Transverse colon (tissue), 4 donors: ENCODE results near the gene CLCA4. TPM values are rescaled to one million over a fixed set of nuclear protein-coding genes. Genes with fewer than 3 reads are reported as not detected.

Experiments
- DNase-seq: peaks from one replicate; pipeline ENCODE4 v3.0.0-alpha.2; 2019
- H3K27ac ChIP-seq, 4 donors: fragments of 200-600 bp; sonication (generic); 2 replicates each; pipeline ENCODE4 v1.5.1; 2016 to 2018; ENCODE audit warnings: inconsistent platforms in 4 of 4
- H3K27me3 ChIP-seq: fragments of 200-600 bp; sonication (generic); 2 replicates; pipeline ENCODE4 v1.5.1; 2017; ENCODE audit warnings: inconsistent platforms
- H3K36me3 ChIP-seq, 4 donors: fragments of 200-600 bp; sonication (generic); 2 replicates each; pipeline ENCODE4 v1.5.1; 2017 to 2019; ENCODE audit warnings: inconsistent platforms in 4 of 4
- H3K4me1 ChIP-seq, 4 donors: fragments of 200-600 bp; sonication (generic); 2 replicates each; pipeline ENCODE4 v1.5.1; 2017 to 2020; ENCODE audit warnings: inconsistent platforms in 4 of 4
- H3K4me3 ChIP-seq, 4 donors: fragments of 200-600 bp; sonication (generic); 1 replicate in 1 of 4; 2 replicates in 3 of 4; pipeline versions ENCODE4 v1.5.1 to v1.6.1; 2017 to 2019; ENCODE audit warnings: inconsistent platforms in 4 of 4
- H3K9me3 ChIP-seq, 2 donors: fragments of 200-600 bp; sonication (generic); 2 replicates each; pipeline ENCODE4 v1.5.1; 2017 to 2019; ENCODE audit warnings: inconsistent platforms in 2 of 2
- EP300 ChIP-seq: sonication (generic); formaldehyde crosslinking; IDR thresholded peaks from one replicate; pipeline ENCODE4 v1.6.1; 2017; ENCODE audit warnings: antibody characterized with exemption, low read depth
- POLR2A ChIP-seq: fragments of 450-650 bp; IDR thresholded peaks from one replicate; pipeline ENCODE4 v1.6.1; 2016; ENCODE audit warnings: antibody characterized with exemption, mild to moderate bottlenecking, moderate library complexity
- POLR2AphosphoS5 ChIP-seq, 3 donors: sonication (generic); formaldehyde crosslinking; IDR thresholded peaks; one replicate each; pipeline ENCODE4 v1.6.1; 2016; ENCODE audit warnings: antibody characterized with exemption in 3 of 3
- WGBS, 2 donors: methylation state at CpG; one replicate each; pipeline ENCODE4 v1.1.5; 2018; ENCODE audit warnings: low coverage in 1 of 2; 5-methylcytosine and 5-hydroxymethylcytosine counted together
- in situ Hi-C, 4 donors: fragments of 200-750 bp; cut with MboI; loops; one replicate each; pipeline versions ENCODE4 v1.15.0 to v1.15.1; 2017; ENCODE audit warnings: low sequenced_read_pairs in 3 of 4, low pct_ligation_motif_present in 1 of 4, low pct_unique_long_range_greater_than_20kb in 1 of 4
- intact Hi-C: fragments of 100-400 bp; cut with DNase I; formaldehyde crosslinking; loops from one replicate; pipeline ENCODE4 v1.15.1; 2023; ENCODE audit warnings: low total_unique reads
- total RNA-seq, 4 donors: library from RNA; depleted of rRNA; stranded (reverse); fragments of >200 nt; gene quantifications; one replicate each; pipeline ENCODE4 v1.1.0, GENCODE V29; 2016
- TF ChIP-seq, protein P1 (sequence below), 5 experiments: fragments of 200-600 bp in 3 of 5; fragments of 450-650 bp in 2 of 5; sonication (generic) in 3 of 5; IDR thresholded peaks; 1 replicate in 2 of 5; 2 replicates in 3 of 5; pipeline ENCODE4 v1.5.1; 2016 to 2017; ENCODE audit warnings: antibody characterized with exemption in 5 of 5, inconsistent platforms in 3 of 5, mild to moderate bottlenecking in 2 of 5, moderate library complexity in 1 of 5

CLCA4 gene
- total RNA-seq, 4 donors from 2014 or later, result 0.40 to 1,312 (median 849) TPM

DNA sequence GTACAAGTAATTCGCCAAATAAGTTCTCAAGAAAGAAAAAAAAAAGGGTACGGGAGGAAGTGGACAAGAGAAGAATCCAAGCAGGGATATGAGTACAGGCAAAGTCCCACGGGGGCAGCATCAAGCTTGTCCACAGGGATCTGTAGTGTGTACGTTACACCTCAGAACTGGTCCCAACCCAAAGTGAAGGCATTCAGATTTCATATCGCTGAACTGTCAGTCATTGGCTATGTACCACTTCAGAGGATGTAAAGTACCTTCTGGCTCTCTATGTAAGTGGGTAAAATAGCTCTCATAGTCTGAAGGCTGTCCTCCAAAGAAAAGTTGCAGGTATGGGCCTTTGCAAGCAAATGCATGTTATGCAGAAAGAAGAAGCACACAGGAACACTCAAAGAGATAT, 8.1 kb upstream of the CLCA4 start:
- DNase-seq, result no peak
- in situ Hi-C loops (no loop called here), intact Hi-C loops (loop anchor here (5.0 kb wide), 1 partner anchor 974 kb away; no protein-coding TSS in a partner anchor)
- H3K4me3 ChIP-seq, result no peak overlapping the region
- H3K27ac ChIP-seq, result peak overlapping the region; percentile 36 to 72 (median 52)
- no peaks in the 10 kb centered on the region for H3K27me3 ChIP-seq
- no peaks in the 10 kb centered on the region for H3K9me3 ChIP-seq
- 65 to 75% methylated on average over 2 to 5 of the region's 5 CpGs for WGBS, 2 donors
- H3K36me3 ChIP-seq, result no peaks in the 10 kb centered on the region
- TF ChIP-seq EP300 (no peak), POLR2AphosphoS5 (IDR thresholded peaks at IDR 0.05) (no peak), POLR2A (no peak)
- TF ChIP-seq, protein P1, sequence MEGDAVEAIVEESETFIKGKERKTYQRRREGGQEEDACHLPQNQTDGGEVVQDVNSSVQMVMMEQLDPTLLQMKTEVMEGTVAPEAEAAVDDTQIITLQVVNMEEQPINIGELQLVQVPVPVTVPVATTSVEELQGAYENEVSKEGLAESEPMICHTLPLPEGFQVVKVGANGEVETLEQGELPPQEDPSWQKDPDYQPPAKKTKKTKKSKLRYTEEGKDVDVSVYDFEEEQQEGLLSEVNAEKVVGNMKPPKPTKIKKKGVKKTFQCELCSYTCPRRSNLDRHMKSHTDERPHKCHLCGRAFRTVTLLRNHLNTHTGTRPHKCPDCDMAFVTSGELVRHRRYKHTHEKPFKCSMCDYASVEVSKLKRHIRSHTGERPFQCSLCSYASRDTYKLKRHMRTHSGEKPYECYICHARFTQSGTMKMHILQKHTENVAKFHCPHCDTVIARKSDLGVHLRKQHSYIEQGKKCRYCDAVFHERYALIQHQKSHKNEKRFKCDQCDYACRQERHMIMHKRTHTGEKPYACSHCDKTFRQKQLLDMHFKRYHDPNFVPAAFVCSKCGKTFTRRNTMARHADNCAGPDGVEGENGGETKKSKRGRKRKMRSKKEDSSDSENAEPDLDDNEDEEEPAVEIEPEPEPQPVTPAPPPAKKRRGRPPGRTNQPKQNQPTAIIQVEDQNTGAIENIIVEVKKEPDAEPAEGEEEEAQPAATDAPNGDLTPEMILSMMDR (IDR thresholded peaks at IDR 0.05), result no peak
- H3K4me1 ChIP-seq, result peaks cover 0 to 24% (median 13%) of the 10 kb centered on the region in 4 donors

DNA sequence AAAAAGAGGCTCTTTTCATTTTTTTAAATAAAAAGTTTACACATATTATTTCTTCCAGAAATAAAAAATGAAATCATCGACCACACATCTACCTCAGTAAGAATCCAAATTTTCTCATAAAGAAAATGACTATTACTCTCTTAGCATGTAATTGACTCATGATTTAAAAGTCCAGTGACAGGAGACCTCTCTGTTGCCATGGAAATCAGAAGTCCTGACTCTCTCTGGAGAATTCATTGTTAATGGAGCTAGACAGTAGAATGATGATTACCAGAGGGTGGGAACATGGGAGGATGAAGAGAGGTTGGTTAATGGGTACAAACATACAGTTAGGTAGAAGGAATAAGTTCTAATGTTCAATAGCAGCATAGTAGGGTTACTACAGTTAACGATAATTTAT, 5.0 kb upstream of the CLCA4 start:
- Histone ChIP-seq H3K36me3 (no peaks in the 10 kb centered on the region), H3K27ac (no peak overlapping the region), H3K4me3 (no peak overlapping the region), H3K4me1 (peaks cover 0 to 20% (median 10%) of the 10 kb centered on the region in 4 donors), H3K9me3 (no peaks in the 10 kb centered on the region), H3K27me3 (no peaks in the 10 kb centered on the region)
- in situ Hi-C loops (no loop called here), intact Hi-C loops (no loop called here)
- DNase-seq, result no peak
- TF ChIP-seq, protein P1 (IDR thresholded peaks at IDR 0.05), result no peak
- no peak for TF ChIP-seq POLR2AphosphoS5 (IDR thresholded peaks at IDR 0.05)
- no peak for TF ChIP-seq POLR2A
- TF ChIP-seq EP300, result no peak
- 84 to 90% methylated on average over 2 of the region's 2 CpGs for WGBS, 2 donors

DNA sequence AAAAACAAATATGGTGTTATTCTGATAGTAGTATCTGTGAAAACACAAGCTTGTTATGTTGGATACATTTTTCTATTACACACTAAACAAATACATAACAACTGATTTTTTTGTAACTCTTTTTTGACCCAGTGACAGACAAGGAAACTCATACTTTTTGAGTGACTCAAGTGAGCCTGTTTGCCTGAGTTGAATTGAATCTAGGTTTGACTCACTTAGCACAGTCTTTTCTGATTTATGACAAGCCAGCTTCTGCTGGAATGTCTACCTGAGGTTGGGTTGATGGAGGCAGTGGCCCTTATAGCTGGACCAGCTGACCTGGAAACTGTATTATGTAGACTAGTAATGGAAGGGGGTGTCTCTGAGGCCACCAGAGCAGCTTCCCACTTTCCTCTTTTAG, 4.2 kb upstream of the CLCA4 start:
- H3K4me3 ChIP-seq, result no peak overlapping the region
- in situ Hi-C loops, result no loop called here

DNA sequence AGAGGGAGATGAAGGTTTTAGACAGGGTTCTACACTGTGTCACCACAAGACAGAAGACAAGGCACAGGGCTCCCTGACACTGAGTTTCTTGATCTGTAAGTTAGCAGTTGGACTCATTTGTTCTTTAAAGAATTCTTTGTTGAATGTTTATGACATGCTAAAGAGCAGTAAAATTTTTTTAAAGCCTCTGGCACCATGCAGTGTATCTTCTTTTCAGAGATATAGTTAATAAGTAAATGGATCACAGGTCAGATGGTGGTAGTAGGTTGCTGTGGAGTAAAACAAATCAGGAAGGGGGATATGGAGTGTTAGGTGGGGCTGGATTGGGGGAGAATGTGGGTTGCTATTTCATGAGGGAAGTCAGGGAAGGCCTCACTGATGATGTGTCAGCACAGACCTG, 2.0 kb downstream of the CLCA4 start:
- H3K36me3 ChIP-seq, result no peaks in the 10 kb centered on the region
- H3K27ac ChIP-seq, result peak overlapping the region; percentile 36 to 68 (median 54)
- no peak for DNase-seq
- H3K27me3 ChIP-seq, result no peaks in the 10 kb centered on the region
- TF ChIP-seq, protein P1 (IDR thresholded peaks at IDR 0.05), result no peak
- TF ChIP-seq POLR2A, result no peak
- no peak for TF ChIP-seq POLR2AphosphoS5 (IDR thresholded peaks at IDR 0.05)
- no peak for TF ChIP-seq EP300
- peak overlapping the region in 1 of 4 donors; percentile 19 for H3K4me3 ChIP-seq
- in situ Hi-C loops, result no loop called here
- peaks cover 0 to 15% (median 4%) of the 10 kb centered on the region in 4 donors for H3K4me1 ChIP-seq
- H3K9me3 ChIP-seq, result no peaks in the 10 kb centered on the region
- intact Hi-C loops, result no loop called here

More for the DNA sequence above, 4.2 kb upstream of the CLCA4 start:
- Histone ChIP-seq H3K9me3 (no peaks in the 10 kb centered on the region), H3K36me3 (no peaks in the 10 kb centered on the region), H3K27me3 (no peaks in the 10 kb centered on the region), H3K27ac (no peak overlapping the region), H3K4me1 (peaks cover 0 to 16% (median 7%) of the 10 kb centered on the region in 4 donors)
- no peak for DNase-seq
- intact Hi-C loops, result no loop called here
- TF ChIP-seq, protein P1 (IDR thresholded peaks at IDR 0.05), result no peak
- TF ChIP-seq EP300 (no peak), POLR2AphosphoS5 (IDR thresholded peaks at IDR 0.05) (no peak), POLR2A (no peak)
